ENCODE results near the gene NUMA1. TPM values are rescaled to one million over a fixed set of nuclear protein-coding genes. Genes with fewer than 3 reads are reported as not detected.

Gene NUMA1
- total RNA-seq, 4 donors from 2014 or later: 163 to 272 (median 202) TPM

DNA sequence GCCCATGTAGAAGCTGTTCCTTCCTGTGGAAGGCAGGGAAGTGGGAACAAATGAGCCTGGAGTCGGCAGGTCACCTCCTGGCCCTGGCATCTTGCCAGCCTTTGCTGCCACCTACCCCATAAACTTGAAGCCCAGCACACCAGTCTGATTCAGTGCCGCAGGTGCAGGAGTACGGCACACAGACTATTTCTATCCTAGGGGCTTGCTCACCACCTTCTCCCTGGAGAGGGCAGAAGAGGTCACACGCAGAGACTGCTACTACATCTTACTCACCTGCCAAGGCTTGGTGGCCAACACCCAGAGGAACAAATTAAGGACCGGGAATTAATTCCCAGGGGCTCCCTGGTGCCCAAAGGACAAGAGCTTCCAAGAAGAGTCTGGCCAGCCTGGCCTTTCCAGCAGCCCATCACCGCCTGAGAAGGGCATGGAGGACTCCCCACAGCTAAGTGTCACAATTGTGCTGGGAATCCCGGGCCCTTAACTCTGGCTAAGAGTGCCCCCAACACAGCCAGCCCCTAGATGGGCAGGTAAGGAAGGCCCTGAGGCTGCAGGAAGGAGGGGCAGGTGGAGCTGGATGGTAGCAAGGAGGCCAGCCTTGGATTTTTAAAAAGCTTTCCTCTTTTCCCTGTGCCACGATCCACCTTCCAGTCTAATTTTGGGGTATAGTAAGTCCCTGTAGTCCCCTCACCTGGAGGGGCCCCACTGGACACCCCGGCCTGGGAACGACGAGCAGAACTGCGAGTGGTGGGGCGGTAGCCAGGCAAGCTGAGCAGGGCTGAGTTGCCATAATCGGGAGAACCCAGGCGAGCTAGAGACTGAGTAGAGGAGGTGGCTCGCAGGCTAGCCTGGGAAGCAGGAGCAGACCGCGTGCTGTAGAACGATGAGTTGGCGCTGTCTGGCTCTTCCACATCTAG, 74.7 kb downstream of the NUMA1 start:
- Histone ChIP-seq H3K4me3 (no peak overlapping the region), H3K9me3 (no peaks in the 10 kb centered on the region), H3K27me3 (no peaks in the 10 kb centered on the region), H3K27ac (peak overlapping the region in 2 of 4 donors; percentile 30 to 59), H3K36me3 (peaks cover 11 to 73% of the 10 kb centered on the region in 2 donors), H3K4me1 (peaks cover 4 to 9% of the 10 kb centered on the region in 2 donors)
- TF ChIP-seq POLR2A (IDR thresholded peaks at IDR 0.05): no peak
- TF ChIP-seq, protein P1, sequence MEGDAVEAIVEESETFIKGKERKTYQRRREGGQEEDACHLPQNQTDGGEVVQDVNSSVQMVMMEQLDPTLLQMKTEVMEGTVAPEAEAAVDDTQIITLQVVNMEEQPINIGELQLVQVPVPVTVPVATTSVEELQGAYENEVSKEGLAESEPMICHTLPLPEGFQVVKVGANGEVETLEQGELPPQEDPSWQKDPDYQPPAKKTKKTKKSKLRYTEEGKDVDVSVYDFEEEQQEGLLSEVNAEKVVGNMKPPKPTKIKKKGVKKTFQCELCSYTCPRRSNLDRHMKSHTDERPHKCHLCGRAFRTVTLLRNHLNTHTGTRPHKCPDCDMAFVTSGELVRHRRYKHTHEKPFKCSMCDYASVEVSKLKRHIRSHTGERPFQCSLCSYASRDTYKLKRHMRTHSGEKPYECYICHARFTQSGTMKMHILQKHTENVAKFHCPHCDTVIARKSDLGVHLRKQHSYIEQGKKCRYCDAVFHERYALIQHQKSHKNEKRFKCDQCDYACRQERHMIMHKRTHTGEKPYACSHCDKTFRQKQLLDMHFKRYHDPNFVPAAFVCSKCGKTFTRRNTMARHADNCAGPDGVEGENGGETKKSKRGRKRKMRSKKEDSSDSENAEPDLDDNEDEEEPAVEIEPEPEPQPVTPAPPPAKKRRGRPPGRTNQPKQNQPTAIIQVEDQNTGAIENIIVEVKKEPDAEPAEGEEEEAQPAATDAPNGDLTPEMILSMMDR (IDR thresholded peaks at IDR 0.05 in 4 of 5, conservative IDR thresholded peaks at IDR 0.05 in 1 of 5): no peak
- peak in 1 of 2 donors; percentile 46 for DNase-seq
- ATAC-seq: peak; percentile 11 to 49
- in situ Hi-C loops (cut with MboI; ENCODE audit: low sequenced_read_pairs in 4 of 4): no loop called here
- intact Hi-C loops (cut with DNase I; ENCODE audit: low total_unique reads): no loop called here

DNA sequence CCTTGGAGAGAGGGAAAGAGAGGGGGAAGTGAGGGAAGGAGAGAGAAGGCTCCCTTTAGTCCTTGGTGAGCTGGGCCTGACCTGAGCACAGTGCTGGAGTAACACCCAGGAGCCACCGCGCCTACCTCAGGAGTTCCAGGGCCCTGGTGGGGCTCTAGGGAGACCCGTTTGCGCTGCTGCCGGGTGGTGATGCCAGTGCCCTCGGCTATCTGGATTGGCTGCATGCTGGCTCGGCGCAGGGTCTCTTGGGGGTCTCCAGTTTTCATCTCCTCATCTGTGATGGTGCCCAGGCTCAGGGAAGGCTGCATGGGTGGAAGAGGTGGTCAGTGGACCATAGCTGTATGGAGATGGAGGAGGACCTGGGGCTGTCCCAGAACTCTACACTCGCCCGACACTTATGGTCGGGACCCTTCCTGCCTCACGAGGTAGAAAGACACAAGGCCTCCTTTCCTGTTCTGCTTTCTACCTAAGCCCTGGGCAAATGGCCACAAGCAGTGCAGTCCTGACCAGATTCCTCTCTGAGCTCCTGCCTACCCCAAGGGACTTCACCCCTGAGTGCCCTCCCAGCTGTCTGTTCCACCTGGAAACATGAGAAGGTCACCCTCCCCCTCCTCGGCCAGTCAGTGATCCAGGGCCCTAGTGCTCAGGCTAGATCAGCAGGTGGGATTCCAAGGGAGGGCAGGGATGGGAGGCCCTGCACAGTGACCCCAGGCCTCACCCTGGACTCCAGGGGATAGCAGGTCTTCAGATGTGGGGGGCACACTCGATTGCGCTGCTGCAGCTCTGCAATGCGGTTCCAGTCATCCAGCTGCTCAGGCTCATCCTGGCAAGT, 75.6 kb downstream of the NUMA1 start:
- H3K4me3 ChIP-seq: no peak overlapping the region
- ATAC-seq: peak in 1 of 2 donors; percentile 14
- TF ChIP-seq, protein P1 (IDR thresholded peaks at IDR 0.05 in 4 of 5, conservative IDR thresholded peaks at IDR 0.05 in 1 of 5): no peak
- no peak for TF ChIP-seq POLR2A (IDR thresholded peaks at IDR 0.05)
- DNase-seq: no peak
- no peaks in the 10 kb centered on the region for H3K9me3 ChIP-seq
- no peaks in the 10 kb centered on the region for H3K27me3 ChIP-seq
- peaks cover 7 to 9% of the 10 kb centered on the region in 2 donors for H3K4me1 ChIP-seq
- peaks cover 11 to 68% of the 10 kb centered on the region in 2 donors for H3K36me3 ChIP-seq
- in situ Hi-C loops (cut with MboI; ENCODE audit: low sequenced_read_pairs in 4 of 4) (no loop called here), intact Hi-C loops (cut with DNase I; ENCODE audit: low total_unique reads) (no loop called here)
- H3K27ac ChIP-seq: peak overlapping the region in 2 of 4 donors; percentile 30 to 59

DNA sequence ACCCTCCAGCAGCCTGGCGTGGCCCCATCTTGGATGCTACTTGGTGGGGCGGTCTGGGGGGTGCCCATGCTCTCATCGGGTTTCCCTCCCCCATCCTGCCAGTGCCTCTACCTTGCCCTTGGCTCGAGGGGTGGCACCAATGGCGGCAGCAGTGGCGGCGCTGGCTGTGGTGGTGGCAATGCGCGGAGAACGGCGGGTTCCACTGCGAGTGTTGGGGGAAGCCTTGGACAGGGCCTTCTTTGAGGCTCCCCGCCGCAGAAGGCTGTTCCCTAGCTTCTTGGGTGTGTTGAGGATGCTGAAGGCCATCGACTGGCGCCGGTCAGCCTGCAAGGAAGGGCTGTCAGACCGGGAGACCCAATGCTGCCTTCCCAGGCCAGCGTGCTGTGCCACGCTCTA, 76.6 kb downstream of the NUMA1 start:
- DNase-seq (no peak), ATAC-seq (no peak)
- Histone ChIP-seq H3K4me3 (no peak overlapping the region), H3K27ac (no peak overlapping the region), H3K9me3 (no peaks in the 10 kb centered on the region), H3K27me3 (no peaks in the 10 kb centered on the region), H3K4me1 (peaks cover 11 to 13% of the 10 kb centered on the region in 2 donors), H3K36me3 (peaks cover 11 to 61% of the 10 kb centered on the region in 2 donors)
- intact Hi-C loops (cut with DNase I; ENCODE audit: low total_unique reads): no loop called here
- no peak for TF ChIP-seq POLR2A (IDR thresholded peaks at IDR 0.05)
- TF ChIP-seq, protein P1 (IDR thresholded peaks at IDR 0.05 in 4 of 5, conservative IDR thresholded peaks at IDR 0.05 in 1 of 5): no peak
- in situ Hi-C loops (cut with MboI; ENCODE audit: low sequenced_read_pairs in 4 of 4): no loop called here

DNA sequence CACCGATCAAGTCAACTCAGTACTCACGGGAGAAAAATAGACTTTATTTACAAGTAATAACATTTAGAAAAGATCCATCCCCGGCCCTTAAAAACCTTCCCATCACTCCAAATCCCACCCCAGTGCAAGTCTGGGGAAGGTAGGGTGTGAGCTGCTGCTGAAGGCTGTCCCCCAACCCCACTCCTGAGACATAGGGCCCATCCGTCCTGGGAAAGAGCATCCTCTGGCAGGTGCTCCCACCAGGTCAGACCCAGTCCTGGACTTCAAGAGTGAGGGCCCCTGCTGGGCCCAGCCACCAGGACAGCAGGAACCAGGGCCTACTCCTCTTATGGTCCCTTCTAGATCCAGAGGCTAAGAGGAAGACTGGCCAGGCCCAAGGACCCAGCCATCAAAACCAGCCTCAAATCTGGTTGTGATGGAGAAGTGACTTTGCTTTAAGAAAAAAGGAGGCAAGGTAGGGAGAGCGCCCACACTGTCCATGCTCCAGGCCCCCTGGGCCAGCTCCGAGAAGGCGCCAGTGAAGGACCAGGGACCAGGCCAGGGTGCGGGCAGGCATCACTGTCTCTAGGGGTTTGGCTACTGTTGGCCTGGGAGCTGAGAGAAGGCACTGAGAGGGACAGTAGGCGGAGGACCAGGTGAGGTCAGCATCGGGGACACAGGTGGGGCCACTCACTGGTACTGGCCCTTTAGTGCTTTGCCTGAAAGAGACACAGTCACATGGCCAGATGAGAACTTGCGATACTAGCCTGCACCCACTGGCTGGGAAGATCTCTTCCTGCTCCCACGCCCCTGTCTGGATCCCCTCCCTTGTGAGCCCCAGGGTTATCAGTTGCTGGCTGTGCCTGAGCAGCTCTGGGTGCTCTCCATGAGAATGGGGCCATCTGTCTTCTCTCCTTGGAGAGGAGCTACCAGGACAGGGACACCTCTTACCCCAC, 77.2 kb downstream of the NUMA1 start:
- peaks cover 11 to 54% of the 10 kb centered on the region in 2 donors for H3K36me3 ChIP-seq
- intact Hi-C loops (cut with DNase I; ENCODE audit: low total_unique reads) (no loop called here), in situ Hi-C loops (cut with MboI; ENCODE audit: low sequenced_read_pairs in 4 of 4) (no loop called here)
- no peak overlapping the region for H3K27ac ChIP-seq
- no peaks in the 10 kb centered on the region for H3K27me3 ChIP-seq
- no peak for DNase-seq
- TF ChIP-seq, protein P1 (IDR thresholded peaks at IDR 0.05 in 4 of 5, conservative IDR thresholded peaks at IDR 0.05 in 1 of 5): no peak
- TF ChIP-seq POLR2A (IDR thresholded peaks at IDR 0.05): no peak
- H3K4me1 ChIP-seq: peaks cover 13 to 14% of the 10 kb centered on the region in 2 donors
- no peaks in the 10 kb centered on the region for H3K9me3 ChIP-seq
- ATAC-seq: no peak
- no peak overlapping the region for H3K4me3 ChIP-seq

Data from gastrocnemius medialis (tissue), 4 donors.